Superior temporal gyrus (tissue), 1 donor: ENCODE data around the gene BTBD3.

Source experiments
- DNase-seq: peaks from one replicate; pipeline ENCODE4 v3.0.0-alpha.2; 2016; ENCODE audit errors: extremely low spot score

Gene BTBD3

GRCh38 chr20:11918391-11918845 lies 725 bp downstream of the BTBD3 start:
- peak; percentile 75 for DNase-seq

GRCh38 chr20:11918981-11919380 lies 1.3 kb downstream of the BTBD3 start:
- no peak for DNase-seq

GRCh38 chr20:11919581-11919980 lies 1.9 kb downstream of the BTBD3 start:
- peak; percentile 81 for DNase-seq

GRCh38 chr20:11920083-11920482 lies 2.4 kb downstream of the BTBD3 start:
- DNase-seq, result peak; percentile 78

GRCh38 chr20:11921321-11921720 lies 3.6 kb downstream of the BTBD3 start:
- DNase-seq, result no peak

GRCh38 chr20:11922561-11922960 lies 4.9 kb downstream of the BTBD3 start:
- DNase-seq, result no peak

GRCh38 chr20:11924923-11925322 lies 7.2 kb downstream of the BTBD3 start:
- no peak for DNase-seq

- peak; percentile 68 for DNase-seq
Measured at GRCh38 chr20:11926292-11926998, 8.8 kb downstream of the BTBD3 start.

GRCh38 chr20:11929947-11930346 lies 12.3 kb downstream of the BTBD3 start:
- DNase-seq, result no peak

GRCh38 chr20:11935212-11936154 lies 17.8 kb downstream of the BTBD3 start:
- DNase-seq, result no peak

- no peak for DNase-seq
Measured at GRCh38 chr20:11936157-11936556, 18.5 kb downstream of the BTBD3 start.

- no peak for DNase-seq
Measured at GRCh38 chr20:11937230-11937629, 19.5 kb downstream of the BTBD3 start.

GRCh38 chr20:11941593-11942246 lies 24.0 kb downstream of the BTBD3 start:
- DNase-seq, result no peak

- DNase-seq, result no peak
Measured at GRCh38 chr20:11943778-11944177, 26.1 kb downstream of the BTBD3 start.

GRCh38 chr20:11948806-11949205 lies 31.1 kb downstream of the BTBD3 start:
- no peak for DNase-seq

- no peak for DNase-seq
Measured at GRCh38 chr20:11949711-11950110, 32.0 kb downstream of the BTBD3 start.

- no peak for DNase-seq
Measured at GRCh38 chr20:11951696-11952095, 34.0 kb downstream of the BTBD3 start.

- DNase-seq, result no peak
Measured at GRCh38 chr20:11952639-11953038, 34.9 kb downstream of the BTBD3 start.

GRCh38 chr20:11957911-11958310 lies 40.2 kb downstream of the BTBD3 start:
- DNase-seq, result no peak

GRCh38 chr20:11958855-11959254 lies 41.2 kb downstream of the BTBD3 start:
- no peak for DNase-seq

GRCh38 chr20:11965602-11966001 lies 47.9 kb downstream of the BTBD3 start:
- no peak for DNase-seq

GRCh38 chr20:11966186-11966585 lies 48.5 kb downstream of the BTBD3 start:
- DNase-seq, result no peak
